ENCODE measurements around the gene HIVEP2. TPM values are rescaled to one million over a fixed set of nuclear protein-coding genes. Genes with fewer than 3 reads are reported as not detected.

HIVEP2 gene
- total RNA-seq, 1 donor from 2014 or later: 11.8 TPM

DNA sequence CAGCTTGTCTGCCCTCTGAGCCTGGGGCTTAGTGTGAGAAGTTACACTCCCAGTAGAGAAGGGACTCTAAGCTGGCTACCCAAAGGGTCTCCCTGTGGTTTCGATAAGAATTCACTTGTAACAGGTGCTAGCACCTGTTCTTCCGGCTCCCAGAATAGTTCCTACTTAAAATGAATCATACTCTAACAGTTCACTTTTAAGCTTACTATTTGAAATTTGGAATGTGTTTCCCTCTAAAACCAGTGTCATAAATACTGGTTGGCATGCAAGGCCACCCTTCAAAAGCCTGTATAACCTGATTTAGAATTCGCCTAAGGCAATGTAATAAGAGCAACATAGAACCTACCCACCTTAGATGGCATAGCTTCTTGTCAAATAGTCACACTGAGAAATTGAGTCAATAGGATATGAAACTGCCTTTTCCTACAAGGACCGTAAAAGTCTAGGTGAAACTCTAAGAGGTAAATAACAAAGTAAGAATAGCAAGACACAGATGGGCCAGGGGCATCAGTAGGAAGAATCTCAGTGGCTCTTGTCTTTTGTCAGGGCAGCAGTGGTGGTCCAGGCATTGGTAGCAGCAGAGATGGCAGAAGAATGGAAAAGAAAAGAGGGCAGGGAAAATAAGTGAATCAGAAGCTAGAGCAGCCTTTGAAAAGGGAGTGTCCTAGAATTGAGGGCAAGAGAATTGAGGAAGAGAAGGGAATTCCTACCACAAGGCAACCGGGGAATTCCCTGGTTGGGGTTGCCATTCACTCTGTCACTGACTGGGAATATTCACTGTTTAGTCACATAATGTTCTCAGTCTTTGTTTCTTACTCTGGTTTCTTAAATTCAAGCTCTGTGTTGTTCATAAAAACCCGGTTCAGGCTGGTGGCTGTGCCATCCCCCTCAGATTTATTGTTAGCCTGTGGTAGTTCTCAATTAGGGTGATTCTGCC, 91.5 kb downstream of the HIVEP2 start:
- H3K27ac Mint-ChIP-seq: no peak overlapping the region
- H3K9me3 Mint-ChIP-seq (ENCODE audit: low read depth): no peaks in the 10 kb centered on the region
- TF ChIP-seq, protein P1, sequence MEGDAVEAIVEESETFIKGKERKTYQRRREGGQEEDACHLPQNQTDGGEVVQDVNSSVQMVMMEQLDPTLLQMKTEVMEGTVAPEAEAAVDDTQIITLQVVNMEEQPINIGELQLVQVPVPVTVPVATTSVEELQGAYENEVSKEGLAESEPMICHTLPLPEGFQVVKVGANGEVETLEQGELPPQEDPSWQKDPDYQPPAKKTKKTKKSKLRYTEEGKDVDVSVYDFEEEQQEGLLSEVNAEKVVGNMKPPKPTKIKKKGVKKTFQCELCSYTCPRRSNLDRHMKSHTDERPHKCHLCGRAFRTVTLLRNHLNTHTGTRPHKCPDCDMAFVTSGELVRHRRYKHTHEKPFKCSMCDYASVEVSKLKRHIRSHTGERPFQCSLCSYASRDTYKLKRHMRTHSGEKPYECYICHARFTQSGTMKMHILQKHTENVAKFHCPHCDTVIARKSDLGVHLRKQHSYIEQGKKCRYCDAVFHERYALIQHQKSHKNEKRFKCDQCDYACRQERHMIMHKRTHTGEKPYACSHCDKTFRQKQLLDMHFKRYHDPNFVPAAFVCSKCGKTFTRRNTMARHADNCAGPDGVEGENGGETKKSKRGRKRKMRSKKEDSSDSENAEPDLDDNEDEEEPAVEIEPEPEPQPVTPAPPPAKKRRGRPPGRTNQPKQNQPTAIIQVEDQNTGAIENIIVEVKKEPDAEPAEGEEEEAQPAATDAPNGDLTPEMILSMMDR (IDR thresholded peaks at IDR 0.05; ENCODE audit: unreplicated experiment): no peak
- no peak overlapping the region for H3K4me3 Mint-ChIP-seq (ENCODE audit: low read depth)
- no peak for DNase-seq (ENCODE audit: low spot score, unreplicated experiment)
- no peaks in the 10 kb centered on the region for H3K36me3 Mint-ChIP-seq (ENCODE audit: insufficient read depth)
- H3K27me3 Mint-ChIP-seq: peaks cover 2% of the 10 kb centered on the region
- peaks cover 21% of the 10 kb centered on the region for H3K4me1 Mint-ChIP-seq (ENCODE audit: low read depth)

DNA sequence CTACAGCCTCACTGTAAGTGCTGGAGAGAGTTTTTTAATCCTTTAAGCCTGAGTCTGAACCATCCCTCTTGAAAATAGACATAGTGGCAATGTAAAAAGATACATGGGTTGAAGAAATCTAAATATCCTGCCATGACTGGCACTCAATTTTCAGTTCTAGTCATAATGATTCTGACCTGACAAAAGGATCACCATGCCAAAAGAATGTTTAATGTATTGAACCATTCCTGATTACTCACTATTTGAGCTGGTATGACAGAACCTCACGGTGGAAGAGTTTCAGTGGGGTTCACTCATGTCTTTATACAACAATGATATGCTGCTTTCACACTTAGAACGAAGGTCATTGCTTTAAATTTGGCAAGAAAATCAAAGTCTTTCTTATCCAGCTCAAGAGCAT, 93.4 kb downstream of the HIVEP2 start:
- Mint-ChIP-seq H3K36me3 (ENCODE audit: insufficient read depth) (no peaks in the 10 kb centered on the region), H3K9me3 (ENCODE audit: low read depth) (no peaks in the 10 kb centered on the region), H3K4me1 (ENCODE audit: low read depth) (peaks cover 11% of the 10 kb centered on the region), H3K4me3 (ENCODE audit: low read depth) (no peak overlapping the region), H3K27me3 (peaks cover 2% of the 10 kb centered on the region), H3K27ac (no peak overlapping the region)
- TF ChIP-seq, protein P1 (IDR thresholded peaks at IDR 0.05; ENCODE audit: unreplicated experiment): no peak
- DNase-seq (ENCODE audit: low spot score, unreplicated experiment): no peak

GRCh38 chr6:142850679-142851423, 94.1 kb downstream of the HIVEP2 start:
- H3K36me3 Mint-ChIP-seq (ENCODE audit: insufficient read depth): no peaks in the 10 kb centered on the region
- H3K27me3 Mint-ChIP-seq: peaks cover 2% of the 10 kb centered on the region
- TF ChIP-seq, protein P1 (IDR thresholded peaks at IDR 0.05; ENCODE audit: unreplicated experiment): no peak
- no peak overlapping the region for H3K4me3 Mint-ChIP-seq (ENCODE audit: low read depth)
- H3K27ac Mint-ChIP-seq: no peak overlapping the region
- H3K9me3 Mint-ChIP-seq (ENCODE audit: low read depth): no peaks in the 10 kb centered on the region
- no peak for DNase-seq (ENCODE audit: low spot score, unreplicated experiment)
- peaks cover 13% of the 10 kb centered on the region for H3K4me1 Mint-ChIP-seq (ENCODE audit: low read depth)

- DNase-seq (ENCODE audit: low spot score, unreplicated experiment): no peak
- H3K27ac Mint-ChIP-seq: no peak overlapping the region
- no peaks in the 10 kb centered on the region for H3K9me3 Mint-ChIP-seq (ENCODE audit: low read depth)
- TF ChIP-seq, protein P1 (IDR thresholded peaks at IDR 0.05; ENCODE audit: unreplicated experiment): no peak
- peaks cover 2% of the 10 kb centered on the region for H3K27me3 Mint-ChIP-seq
- peaks cover 20% of the 10 kb centered on the region for H3K4me1 Mint-ChIP-seq (ENCODE audit: low read depth)
- H3K36me3 Mint-ChIP-seq (ENCODE audit: insufficient read depth): no peaks in the 10 kb centered on the region
- no peak overlapping the region for H3K4me3 Mint-ChIP-seq (ENCODE audit: low read depth)
These were observed 96.0 kb downstream of the HIVEP2 start for GRCh38 chr6:142848976-142849375.

DNA sequence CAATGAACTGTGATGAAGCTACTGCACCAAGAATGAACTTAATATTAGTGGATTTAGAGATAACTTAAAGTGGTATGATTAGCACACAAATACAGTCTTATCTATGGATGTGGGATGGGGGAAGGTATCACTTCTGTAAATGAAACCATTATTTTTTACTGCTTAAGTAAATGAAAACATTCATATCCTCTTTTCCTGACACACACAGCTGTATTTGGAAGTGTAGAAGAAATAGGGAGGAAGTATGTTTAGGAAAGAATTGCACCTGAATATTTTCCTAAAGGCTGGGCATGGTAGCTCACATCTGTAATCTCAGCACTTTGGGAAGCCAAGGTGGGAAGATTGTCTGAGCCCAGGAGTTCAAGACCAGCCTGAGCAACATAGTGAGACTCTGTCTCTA, 96.8 kb downstream of the HIVEP2 start:
- TF ChIP-seq, protein P1 (IDR thresholded peaks at IDR 0.05; ENCODE audit: unreplicated experiment): no peak
- H3K27ac Mint-ChIP-seq: no peak overlapping the region

More for the DNA sequence above, 96.8 kb downstream of the HIVEP2 start:
- H3K4me3 Mint-ChIP-seq (ENCODE audit: low read depth): no peak overlapping the region
- no peaks in the 10 kb centered on the region for H3K9me3 Mint-ChIP-seq (ENCODE audit: low read depth)
- no peak for DNase-seq (ENCODE audit: low spot score, unreplicated experiment)
- H3K36me3 Mint-ChIP-seq (ENCODE audit: insufficient read depth): no peaks in the 10 kb centered on the region
- peaks cover 20% of the 10 kb centered on the region for H3K4me1 Mint-ChIP-seq (ENCODE audit: low read depth)
- H3K27me3 Mint-ChIP-seq: no peaks in the 10 kb centered on the region

All from progenitor cell of endocrine pancreas (in vitro differentiated cells).